Activated T-helper 17 cell treated with anti-CD3 and anti-CD28 coated beads, Interleukin-2, amount 50 U/mL, for 72 hours (primary cell): ENCODE data around the gene FCMR. TPM values are rescaled to one million over a fixed set of nuclear protein-coding genes. Genes with fewer than 3 reads are reported as not detected.
A peak's percentile ranks its signal among the peaks of the same experiment; 100 is the strongest.
"Not testable (repeated sequence)": the region's sequence is repeated elsewhere in the genome, so short reads cannot be mapped to it uniquely, and the experiment has no call there.

Experiments used
- ATAC-seq: fragments of 150-1000 bp; cut with Tn5 transposase; replicated peaks from 2 replicates; pipeline ENCODE4 v1.10.0; 2021; ENCODE audit warnings: mild to moderate bottlenecking, moderate library complexity
- H3K27ac Mint-ChIP-seq: one replicate; pipeline ENCODE4 v1.8.0; 2022; ENCODE audit warnings: mixed read lengths
- H3K27me3 Mint-ChIP-seq: one replicate; pipeline ENCODE4 v1.8.0; 2022; ENCODE audit warnings: mixed read lengths
- H3K36me3 Mint-ChIP-seq: one replicate; pipeline ENCODE4 v1.8.0; 2022; ENCODE audit warnings: low read depth, mild to moderate bottlenecking, mixed read lengths
- H3K4me1 Mint-ChIP-seq: one replicate; pipeline ENCODE4 v1.8.0; 2022; ENCODE audit warnings: mixed read lengths
- H3K4me3 Mint-ChIP-seq: one replicate; pipeline ENCODE4 v1.8.0; 2022; ENCODE audit warnings: mild to moderate bottlenecking, mixed read lengths
- H3K9me3 Mint-ChIP-seq: one replicate; pipeline ENCODE4 v1.8.0; 2022; ENCODE audit warnings: mixed read lengths
- total RNA-seq, 2 donors: library from RNA; stranded (reverse); gene quantifications; one replicate each; pipeline ENCODE4 v1.2.3, GENCODE V29; 2022

The FCMR gene
- total RNA-seq, 2 donors from 2014 or later: 22.7 to 74.0 TPM

DNA sequence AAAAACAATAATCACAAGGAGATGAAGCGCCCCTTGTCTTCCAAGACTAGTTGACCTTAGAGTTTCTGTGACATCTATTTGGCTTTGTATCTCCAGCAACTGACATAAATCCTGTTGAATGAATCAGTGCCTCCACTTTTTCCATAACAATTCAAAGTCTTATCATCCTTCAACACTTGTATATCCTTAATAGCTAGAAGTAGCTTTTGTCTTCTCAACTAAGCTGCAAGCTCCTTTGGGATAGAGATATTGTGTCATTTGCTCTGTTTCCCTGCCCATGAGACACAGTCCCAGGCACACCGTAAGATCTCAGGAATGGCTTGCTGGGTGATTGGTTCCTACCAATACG lies 18.8 kb upstream of the FCMR start:
- no peaks in the 10 kb centered on the region for H3K4me1 Mint-ChIP-seq
- no peak for ATAC-seq
- no peaks in the 10 kb centered on the region for H3K9me3 Mint-ChIP-seq
- H3K27me3 Mint-ChIP-seq: peaks cover 4% of the 10 kb centered on the region
- H3K4me3 Mint-ChIP-seq: no peak overlapping the region
- H3K27ac Mint-ChIP-seq: no peak overlapping the region
- H3K36me3 Mint-ChIP-seq: no peaks in the 10 kb centered on the region

DNA sequence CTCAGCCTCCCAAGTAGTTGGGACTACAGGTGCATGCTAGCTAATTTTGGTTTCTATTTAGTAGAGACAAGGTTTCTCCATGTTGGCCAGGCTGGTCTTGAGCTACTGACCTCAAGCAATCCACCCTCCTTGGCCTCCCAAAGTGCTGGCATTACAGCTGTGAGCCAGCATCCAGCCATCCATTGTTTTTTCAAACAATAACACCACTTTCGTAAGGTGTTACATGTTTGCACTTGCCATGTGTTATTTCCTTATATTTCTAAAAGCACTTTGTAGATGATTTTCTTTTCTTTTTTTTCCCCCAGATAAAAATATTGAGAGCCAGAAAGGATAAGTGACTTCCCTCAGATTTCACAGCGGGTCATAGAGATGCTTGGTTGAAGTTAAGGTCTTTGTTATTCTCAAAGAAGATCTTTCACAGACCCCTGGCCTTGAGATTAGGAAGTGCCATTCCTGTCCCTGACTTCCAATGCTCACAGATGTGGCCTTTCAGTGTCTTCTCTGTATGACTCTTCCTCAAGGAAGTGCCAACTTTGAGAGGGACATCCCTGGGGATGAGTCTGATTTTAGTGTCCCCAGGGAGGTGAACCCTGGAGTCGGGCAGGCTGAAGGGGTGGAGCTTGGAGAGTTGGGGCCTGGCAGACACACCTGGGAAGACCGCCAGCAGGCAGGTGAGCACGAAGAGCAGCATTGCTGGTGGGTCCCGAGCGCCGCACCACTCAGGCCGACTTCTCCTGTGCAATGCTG lies 18.3 kb upstream of the FCMR start:
- no peak overlapping the region for H3K27ac Mint-ChIP-seq
- no peaks in the 10 kb centered on the region for H3K36me3 Mint-ChIP-seq
- H3K27me3 Mint-ChIP-seq: peaks cover 4% of the 10 kb centered on the region
- no peaks in the 10 kb centered on the region for H3K9me3 Mint-ChIP-seq
- H3K4me1 Mint-ChIP-seq: no peaks in the 10 kb centered on the region
- no peak for ATAC-seq
- no peak overlapping the region for H3K4me3 Mint-ChIP-seq

DNA sequence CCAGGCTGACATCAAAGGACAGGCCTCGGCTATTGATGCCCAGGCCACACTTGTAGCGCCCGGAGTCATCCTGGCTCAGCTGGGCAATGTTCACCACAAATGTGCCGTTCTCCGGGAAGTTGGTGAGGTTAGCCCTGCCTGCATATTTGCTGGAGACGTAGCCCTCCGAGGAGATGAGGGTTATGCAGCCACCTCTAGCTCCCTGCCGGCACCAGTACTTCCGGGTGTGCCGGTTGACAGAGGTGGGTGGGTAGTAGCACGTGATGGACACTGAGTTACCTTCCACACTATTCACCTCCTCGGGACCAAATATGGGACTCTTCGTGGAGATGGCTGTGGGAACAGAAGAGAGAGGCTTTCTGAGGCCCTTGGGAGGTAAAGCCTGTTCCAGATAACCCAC lies 17.4 kb upstream of the FCMR start:
- H3K27ac Mint-ChIP-seq: no peak overlapping the region
- H3K9me3 Mint-ChIP-seq: no peaks in the 10 kb centered on the region
- H3K27me3 Mint-ChIP-seq: peaks cover 4% of the 10 kb centered on the region
- H3K4me1 Mint-ChIP-seq: no peaks in the 10 kb centered on the region
- ATAC-seq: no peak
- H3K4me3 Mint-ChIP-seq: no peak overlapping the region
- H3K36me3 Mint-ChIP-seq: no peaks in the 10 kb centered on the region

DNA sequence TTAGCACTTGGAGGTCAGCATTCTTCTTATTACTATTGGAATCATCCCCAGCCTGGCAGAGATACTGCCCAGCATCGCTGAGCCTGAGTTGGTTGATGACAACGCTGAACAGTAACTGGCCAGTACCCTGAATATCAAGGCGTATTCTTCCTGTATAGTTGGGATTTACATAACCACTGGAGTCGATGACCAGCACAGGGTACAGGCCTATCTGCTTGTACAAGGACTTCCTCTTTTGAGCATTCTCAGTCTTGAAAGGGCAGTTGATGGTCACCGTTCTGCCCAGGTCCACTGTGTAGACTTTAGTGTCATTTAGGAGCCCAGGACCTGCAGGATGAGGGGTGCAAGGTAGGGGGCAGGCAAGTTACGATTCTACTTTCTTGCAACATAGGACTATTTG lies 15.7 kb upstream of the FCMR start:
- Mint-ChIP-seq H3K36me3 (no peaks in the 10 kb centered on the region), H3K9me3 (no peaks in the 10 kb centered on the region), H3K27me3 (no peaks in the 10 kb centered on the region), H3K4me3 (no peak overlapping the region), H3K4me1 (no peaks in the 10 kb centered on the region), H3K27ac (no peak overlapping the region)
- ATAC-seq: no peak

DNA sequence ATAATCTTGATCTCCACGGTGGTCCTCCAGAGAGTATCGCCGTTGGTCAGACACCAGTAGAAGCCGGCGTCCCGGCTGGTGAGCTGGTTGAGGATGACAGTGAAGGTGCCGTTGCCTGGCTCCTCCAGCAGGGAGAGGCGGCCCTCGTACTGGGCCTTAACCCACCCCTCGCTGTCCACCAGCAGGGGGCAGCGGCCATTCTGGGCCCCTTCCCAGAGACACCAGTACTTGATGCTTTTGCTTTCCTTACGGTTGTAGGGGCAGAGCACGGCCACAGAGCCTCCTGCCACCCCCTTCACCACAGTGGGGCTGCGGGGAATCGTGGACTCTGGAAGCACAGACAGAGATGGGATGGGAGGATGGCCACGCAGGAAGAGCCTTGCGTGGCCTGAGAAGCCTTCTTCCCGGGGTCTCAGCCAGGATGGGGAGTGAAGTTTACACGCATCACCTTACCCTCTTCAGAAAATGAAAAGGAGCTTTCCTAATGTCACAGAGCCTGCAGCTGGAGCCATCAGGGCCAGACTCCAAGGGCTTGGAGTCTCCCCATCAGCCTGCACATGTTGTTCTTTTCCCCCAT lies 13.8 kb upstream of the FCMR start:
- H3K4me1 Mint-ChIP-seq: peaks cover 10% of the 10 kb centered on the region
- H3K4me3 Mint-ChIP-seq: no peak overlapping the region
- no peak overlapping the region for H3K27ac Mint-ChIP-seq
- ATAC-seq: peak; percentile 47
- H3K9me3 Mint-ChIP-seq: no peaks in the 10 kb centered on the region
- no peaks in the 10 kb centered on the region for H3K27me3 Mint-ChIP-seq
- no peaks in the 10 kb centered on the region for H3K36me3 Mint-ChIP-seq

DNA sequence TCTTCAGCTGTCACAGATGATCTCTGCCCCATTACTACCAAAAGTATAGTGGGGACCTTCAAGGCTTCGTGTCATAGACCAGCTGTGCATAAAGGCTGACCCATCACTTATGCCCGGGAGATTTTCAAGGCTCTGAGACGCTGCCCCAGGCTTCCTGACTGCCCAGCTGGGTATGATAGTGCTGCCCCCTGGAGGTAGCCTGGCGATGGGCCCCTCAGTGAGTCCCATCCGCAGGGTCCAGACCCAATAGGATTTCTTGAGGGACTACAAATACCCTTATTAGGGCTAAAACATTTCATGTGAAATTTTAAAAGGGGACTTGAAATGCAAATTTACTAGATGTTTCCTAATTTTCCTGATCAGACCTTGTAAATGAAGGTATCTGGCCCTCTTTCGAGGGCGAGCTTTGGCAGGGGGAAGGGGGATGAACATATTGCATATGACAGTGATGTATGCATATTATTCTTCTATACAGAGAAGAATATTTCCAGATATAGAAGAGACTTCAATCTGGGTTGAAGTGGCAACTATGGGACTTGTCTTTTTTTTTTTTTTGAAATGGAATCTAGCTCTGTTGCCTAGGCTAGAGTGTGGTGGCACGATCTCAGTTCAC lies 11.7 kb upstream of the FCMR start:
- no peaks in the 10 kb centered on the region for H3K27me3 Mint-ChIP-seq
- no peak overlapping the region for H3K27ac Mint-ChIP-seq
- no peaks in the 10 kb centered on the region for H3K36me3 Mint-ChIP-seq

DNA sequence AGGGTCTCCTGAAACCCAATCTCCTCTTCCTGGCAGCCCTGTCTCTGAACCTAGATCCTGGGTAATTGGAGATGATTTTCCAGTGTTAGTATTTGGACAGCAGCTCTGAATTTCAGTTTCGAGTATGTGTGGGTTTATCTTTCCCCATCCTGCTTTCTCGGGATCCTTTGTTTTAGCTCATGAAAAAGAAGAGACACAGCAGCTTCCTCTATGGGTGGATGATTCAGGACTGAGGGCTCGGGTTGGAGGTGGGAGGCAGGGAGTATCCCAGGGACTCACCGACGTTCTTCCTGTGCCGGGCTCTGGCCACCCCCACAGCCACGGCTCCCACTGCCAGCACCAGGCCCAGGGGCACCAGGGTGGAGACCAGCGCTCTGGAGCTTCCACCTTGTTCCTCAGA lies 10.4 kb upstream of the FCMR start:
- H3K27me3 Mint-ChIP-seq: no peaks in the 10 kb centered on the region
- H3K9me3 Mint-ChIP-seq: no peaks in the 10 kb centered on the region
- no peak for ATAC-seq
- no peaks in the 10 kb centered on the region for H3K36me3 Mint-ChIP-seq
- no peak overlapping the region for H3K27ac Mint-ChIP-seq
- H3K4me1 Mint-ChIP-seq: peaks cover 21% of the 10 kb centered on the region
- peak overlapping the region; percentile 83 for H3K4me3 Mint-ChIP-seq

More for the DNA sequence above, 11.7 kb upstream of the FCMR start:
- Mint-ChIP-seq H3K9me3 (no peaks in the 10 kb centered on the region), H3K4me3 (no peak overlapping the region), H3K4me1 (peaks cover 21% of the 10 kb centered on the region)
- ATAC-seq: peak; percentile 53

DNA sequence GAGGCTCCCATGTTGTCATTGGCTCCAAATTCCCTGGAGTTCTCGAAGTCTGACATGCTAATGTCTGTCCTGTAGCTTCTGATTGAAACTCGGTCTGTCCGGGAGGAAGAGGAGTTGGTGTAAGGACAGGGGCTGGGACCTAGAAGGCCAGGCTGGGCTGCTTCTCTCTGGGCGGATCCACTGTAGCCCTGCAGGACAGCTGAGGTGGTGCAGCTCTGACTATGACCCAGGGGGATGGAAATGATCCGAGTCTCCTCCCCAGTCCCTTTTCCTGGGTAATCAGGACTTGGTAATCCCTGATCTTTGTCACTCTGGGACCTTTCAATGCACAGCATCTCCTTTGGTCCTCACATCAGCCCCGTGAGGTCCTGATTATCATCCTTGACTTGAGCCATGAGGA lies 10.0 kb upstream of the FCMR start:
- H3K4me3 Mint-ChIP-seq: peak overlapping the region; percentile 83
- H3K4me1 Mint-ChIP-seq: peaks cover 21% of the 10 kb centered on the region
- no peaks in the 10 kb centered on the region for H3K9me3 Mint-ChIP-seq
- no peak for ATAC-seq
- no peaks in the 10 kb centered on the region for H3K27me3 Mint-ChIP-seq
- peak overlapping the region; percentile 93 for H3K27ac Mint-ChIP-seq
- no peaks in the 10 kb centered on the region for H3K36me3 Mint-ChIP-seq

DNA sequence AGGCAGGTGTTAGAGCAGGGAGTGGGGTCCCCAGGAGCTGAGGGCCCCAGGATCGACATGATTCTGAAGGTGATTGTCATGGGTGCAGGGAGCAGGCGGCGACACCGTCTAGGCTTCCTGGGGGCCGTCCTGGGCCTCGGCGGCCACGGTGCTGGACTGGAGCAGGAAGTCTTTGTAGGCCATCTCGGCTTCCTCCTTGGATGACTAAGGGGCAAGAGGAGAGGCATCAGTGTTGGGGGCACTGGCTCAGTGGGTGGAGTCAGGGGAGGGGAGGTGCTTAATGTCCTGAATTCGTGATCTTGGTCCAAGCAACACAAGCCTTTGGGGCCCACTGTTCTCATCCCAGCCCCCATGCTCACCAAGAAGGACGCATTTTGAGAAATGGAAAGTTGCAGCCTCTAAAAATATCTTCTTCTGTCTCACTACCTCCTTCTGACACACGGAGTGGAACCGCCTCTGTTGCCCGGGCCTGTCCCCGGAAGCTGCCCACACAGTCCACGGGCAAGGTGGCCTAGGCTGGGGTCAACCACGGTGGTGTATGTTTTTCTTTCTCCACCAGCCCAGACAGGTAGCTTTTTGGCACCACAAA lies 8.6 kb upstream of the FCMR start:
- peaks cover 21% of the 10 kb centered on the region for H3K4me1 Mint-ChIP-seq
- H3K36me3 Mint-ChIP-seq: no peaks in the 10 kb centered on the region
- H3K4me3 Mint-ChIP-seq: peak overlapping the region; percentile 83
- no peaks in the 10 kb centered on the region for H3K9me3 Mint-ChIP-seq
- peak overlapping the region; percentile 93 for H3K27ac Mint-ChIP-seq
- no peaks in the 10 kb centered on the region for H3K27me3 Mint-ChIP-seq
- ATAC-seq: peak; percentile 81

DNA sequence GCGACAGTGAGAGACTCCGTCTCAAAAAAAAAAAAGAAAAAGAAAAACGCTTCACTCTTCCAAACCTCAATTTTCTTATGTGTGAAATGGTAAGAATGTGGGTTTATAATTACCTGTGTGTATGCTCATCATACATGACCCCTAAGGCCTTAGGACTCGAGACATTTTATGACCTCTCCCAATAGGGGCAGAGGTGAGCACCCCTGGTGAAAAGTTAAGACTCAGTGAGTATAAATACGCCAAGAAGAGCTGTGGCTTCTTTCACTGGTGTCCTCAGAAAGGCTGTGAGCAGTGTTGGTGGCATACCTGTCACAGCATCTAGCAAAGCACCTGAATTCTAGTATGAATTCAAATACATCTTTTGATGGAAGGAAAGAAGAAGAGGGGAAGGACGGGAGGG lies 7.8 kb upstream of the FCMR start:
- H3K27ac Mint-ChIP-seq: peak overlapping the region; percentile 93
- no peaks in the 10 kb centered on the region for H3K9me3 Mint-ChIP-seq
- peak overlapping the region; percentile 83 for H3K4me3 Mint-ChIP-seq
- H3K4me1 Mint-ChIP-seq: peaks cover 21% of the 10 kb centered on the region
- no peaks in the 10 kb centered on the region for H3K36me3 Mint-ChIP-seq
- no peak for ATAC-seq
- no peaks in the 10 kb centered on the region for H3K27me3 Mint-ChIP-seq

DNA sequence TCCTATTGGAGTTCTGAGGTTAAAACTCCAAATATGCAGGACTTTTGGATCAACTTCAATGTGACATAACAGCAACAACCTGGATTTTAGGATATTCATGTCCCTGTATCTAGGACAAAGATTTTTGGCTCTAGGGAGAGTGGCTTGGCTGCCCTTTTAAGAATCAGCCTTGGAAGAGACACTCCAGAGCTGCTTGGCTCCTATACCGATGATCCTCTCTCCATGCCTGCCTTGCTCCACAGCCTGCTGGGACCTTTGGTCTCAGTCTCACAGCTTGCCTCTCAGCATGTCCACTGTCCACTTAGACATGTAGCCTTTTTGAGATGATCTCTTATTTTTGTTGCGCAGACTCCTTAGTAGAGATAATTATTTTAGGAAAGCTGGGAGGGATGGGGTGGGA lies 4.5 kb upstream of the FCMR start:
- H3K4me1 Mint-ChIP-seq: peaks cover 18% of the 10 kb centered on the region
- no peak for ATAC-seq

DNA sequence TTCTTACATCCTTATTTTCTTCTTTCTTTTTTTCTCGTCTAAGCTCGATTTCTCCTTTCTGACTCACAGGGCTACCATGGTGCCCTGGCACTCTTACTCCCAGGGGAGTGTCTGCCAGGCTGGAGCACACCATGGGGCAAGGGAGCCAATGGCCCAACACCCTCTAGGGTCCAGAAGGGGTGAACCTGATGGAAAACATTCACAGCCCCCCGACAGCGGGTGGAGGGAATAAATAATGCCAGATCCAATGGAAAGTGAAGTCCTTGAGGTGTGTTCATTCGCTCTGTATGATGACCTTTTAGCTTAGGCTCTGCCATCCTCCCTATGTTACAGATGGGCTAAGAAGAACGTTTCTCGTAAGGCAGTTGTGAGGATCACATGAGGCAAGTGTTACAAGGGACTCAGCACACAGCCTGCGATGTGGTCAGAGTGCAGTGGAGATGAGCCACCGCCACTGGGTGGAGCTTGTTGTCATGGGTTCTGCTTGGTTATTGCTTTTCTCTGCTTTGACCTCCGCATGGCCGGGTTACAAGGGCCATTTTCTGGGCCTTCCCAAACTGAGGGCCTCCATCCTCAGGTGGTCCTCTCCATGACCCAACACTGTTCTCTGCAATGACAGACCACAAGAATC lies 3.5 kb upstream of the FCMR start:
- ATAC-seq: peak; percentile 65
- H3K4me3 Mint-ChIP-seq: no peak overlapping the region

More for the DNA sequence above, 4.5 kb upstream of the FCMR start:
- H3K36me3 Mint-ChIP-seq: peaks cover under 1% of the 10 kb centered on the region
- H3K27me3 Mint-ChIP-seq: no peaks in the 10 kb centered on the region
- H3K27ac Mint-ChIP-seq: no peak overlapping the region
- H3K9me3 Mint-ChIP-seq: no peaks in the 10 kb centered on the region
- no peak overlapping the region for H3K4me3 Mint-ChIP-seq

DNA sequence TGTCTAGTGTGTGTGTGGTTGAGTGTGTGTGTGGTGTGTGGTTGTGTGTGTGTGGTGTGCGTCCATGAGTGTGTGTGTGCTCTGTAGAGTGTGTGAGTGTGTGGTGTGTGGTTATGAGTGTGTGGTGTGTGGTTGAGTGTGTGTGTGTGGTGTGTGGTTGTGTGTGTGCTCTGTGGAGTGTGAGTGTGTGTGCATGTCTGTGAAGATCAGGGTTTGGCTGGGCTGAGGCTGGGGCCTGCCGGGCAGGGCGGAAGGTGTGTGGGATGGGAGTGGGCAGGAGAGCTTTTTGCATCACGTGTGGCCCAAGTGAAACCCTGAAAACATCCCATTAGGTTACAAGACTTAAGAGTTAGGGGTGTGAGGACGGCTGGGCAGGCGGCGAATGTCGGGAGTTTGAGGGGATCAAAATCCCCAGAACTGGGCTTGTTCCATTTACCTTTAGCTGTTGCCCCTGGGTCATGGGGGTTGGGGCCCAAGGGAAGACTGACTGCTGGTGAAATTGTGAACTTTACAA lies 2.9 kb upstream of the FCMR start:
- no peaks in the 10 kb centered on the region for H3K9me3 Mint-ChIP-seq
- peak; percentile 8 for ATAC-seq
- no peak overlapping the region for H3K27ac Mint-ChIP-seq
- H3K36me3 Mint-ChIP-seq: peaks cover 17% of the 10 kb centered on the region
- no peak overlapping the region for H3K4me3 Mint-ChIP-seq
- no peaks in the 10 kb centered on the region for H3K27me3 Mint-ChIP-seq
- H3K4me1 Mint-ChIP-seq: peaks cover 13% of the 10 kb centered on the region

More for the DNA sequence above, 3.5 kb upstream of the FCMR start:
- Mint-ChIP-seq H3K27ac (no peak overlapping the region), H3K27me3 (no peaks in the 10 kb centered on the region), H3K36me3 (peaks cover 11% of the 10 kb centered on the region), H3K9me3 (no peaks in the 10 kb centered on the region), H3K4me1 (peaks cover 16% of the 10 kb centered on the region)

DNA sequence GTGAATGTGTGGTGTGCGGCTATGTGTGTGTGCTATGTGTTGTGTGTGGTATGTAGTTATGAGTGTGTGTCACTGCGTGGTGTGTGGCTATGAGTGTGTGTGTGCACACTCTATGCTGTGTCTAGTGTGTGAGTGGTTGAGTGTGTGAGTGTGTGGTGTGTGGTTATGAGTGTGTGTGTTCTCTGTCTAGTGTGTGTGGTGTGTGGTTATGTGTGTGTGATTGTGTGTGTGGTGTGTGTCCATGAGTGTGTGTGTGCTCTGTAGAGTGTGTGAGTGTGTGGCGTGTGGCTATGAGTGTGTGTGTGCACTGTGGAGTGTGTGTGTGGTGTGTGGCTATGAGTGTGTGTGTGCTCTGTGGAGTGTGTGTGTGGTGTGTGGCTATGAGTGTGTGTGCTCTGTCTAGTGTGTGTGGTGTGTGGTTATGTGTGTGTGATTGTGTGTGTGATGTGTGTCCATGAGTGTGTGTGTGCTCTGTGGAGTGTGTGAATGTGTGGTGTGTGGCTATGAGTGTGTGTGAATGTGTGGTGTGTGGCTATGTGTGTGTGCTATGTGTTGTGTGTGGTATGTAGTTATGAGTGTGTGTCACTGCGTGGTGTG lies 2.3 kb upstream of the FCMR start:
- not testable (repeated sequence) for H3K27ac Mint-ChIP-seq
- peak; percentile 2 for ATAC-seq
- H3K36me3 Mint-ChIP-seq: peaks cover 20% of the 10 kb centered on the region

More for the DNA sequence above, 2.3 kb upstream of the FCMR start:
- H3K9me3 Mint-ChIP-seq, H3K4me3 Mint-ChIP-seq, H3K27me3 Mint-ChIP-seq: not testable (repeated sequence)
- peaks cover 11% of the 10 kb centered on the region for H3K4me1 Mint-ChIP-seq
